Central memory CD8-positive, alpha-beta T cell (primary cell): ENCODE results near the gene MRPL24.

Experiments used
- ATAC-seq: fragments of 150-1000 bp; cut with Tn5 transposase; replicated peaks from 2 replicates; pipeline ENCODE4 v1.10.0; 2022; ENCODE audit warnings: mild to moderate bottlenecking, moderate FRiP score, moderate number of reproducible peaks; ENCODE audit not compliant: poor library complexity, severe bottlenecking; ENCODE audit errors: extremely low read depth
- DNase-seq, 2 donors: peaks; one replicate each; pipeline ENCODE4 v3.0.0; 2021; ENCODE audit warnings: low spot score in 2 of 2
- H3K27ac Mint-ChIP-seq: one replicate; pipeline ENCODE4 v1.8.0; 2022; ENCODE audit warnings: low read depth, mild to moderate bottlenecking, moderate library complexity, mixed read lengths
- H3K27me3 Mint-ChIP-seq: one replicate; pipeline ENCODE4 v1.8.0; 2022; ENCODE audit warnings: mixed read lengths
- H3K36me3 Mint-ChIP-seq: one replicate; pipeline ENCODE4 v1.8.0; 2022; ENCODE audit warnings: mild to moderate bottlenecking, moderate library complexity, mixed read lengths; ENCODE audit not compliant: insufficient read depth
- H3K4me1 Mint-ChIP-seq: one replicate; pipeline ENCODE4 v1.8.0; 2022; ENCODE audit warnings: mixed read lengths
- H3K4me3 Mint-ChIP-seq: one replicate; pipeline ENCODE4 v1.8.0; 2022; ENCODE audit warnings: mild to moderate bottlenecking, moderate library complexity, mixed read lengths
- H3K9me3 Mint-ChIP-seq: one replicate; pipeline ENCODE4 v1.8.0; 2022; ENCODE audit warnings: mixed read lengths

MRPL24 gene

DNA sequence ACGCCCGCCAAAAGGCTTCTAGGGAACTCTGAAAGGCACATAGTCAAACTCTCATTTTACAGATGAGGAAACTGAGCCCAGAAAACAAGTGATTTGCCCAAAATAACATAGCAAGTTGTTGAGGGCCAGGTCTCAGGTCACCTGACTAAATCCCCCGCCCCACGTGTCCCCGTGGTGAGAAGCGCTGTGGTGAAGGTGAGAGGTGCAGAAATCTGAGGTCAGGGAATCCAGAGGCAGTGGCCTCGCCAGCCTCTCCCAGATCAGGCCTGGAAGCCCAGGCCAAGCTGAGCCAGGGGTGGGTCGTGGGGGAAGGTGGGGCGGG is 5.5 kb upstream of the MRPL24 start:
- Mint-ChIP-seq H3K27ac (peak overlapping the region; percentile 98), H3K27me3 (no peaks in the 10 kb centered on the region), H3K4me3 (peak overlapping the region; percentile 88), H3K36me3 (peaks cover 21% of the 10 kb centered on the region), H3K9me3 (no peaks in the 10 kb centered on the region), H3K4me1 (peaks cover 61% of the 10 kb centered on the region)
- ATAC-seq (no peak), DNase-seq (no peak)

DNA sequence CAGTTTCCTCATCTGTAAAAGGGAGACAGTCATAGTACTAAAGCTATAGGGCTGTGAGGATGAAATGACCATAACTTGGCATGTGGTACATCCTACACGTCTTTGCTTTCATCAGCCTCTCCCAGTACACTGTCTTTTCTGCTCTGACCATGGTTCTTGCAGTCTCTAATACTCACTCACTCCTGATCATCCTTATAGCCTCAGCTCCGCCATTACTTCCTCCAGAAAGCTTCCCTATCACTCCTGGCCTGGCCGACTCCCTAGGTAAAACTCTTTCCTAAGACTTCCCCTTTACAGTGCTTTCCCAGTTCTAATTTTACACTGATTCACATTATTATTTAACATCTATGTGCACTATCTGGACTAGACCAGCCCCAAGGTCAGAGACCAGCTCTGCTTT is 5.0 kb upstream of the MRPL24 start:
- ATAC-seq (no peak), DNase-seq (no peak)
- Mint-ChIP-seq H3K4me1 (peaks cover 66% of the 10 kb centered on the region), H3K27ac (peak overlapping the region; percentile 98), H3K9me3 (no peaks in the 10 kb centered on the region), H3K27me3 (no peaks in the 10 kb centered on the region), H3K36me3 (peaks cover 22% of the 10 kb centered on the region), H3K4me3 (peak overlapping the region; percentile 88)

- DNase-seq (no peak), ATAC-seq (no peak)
- Mint-ChIP-seq H3K4me3 (no peak overlapping the region), H3K27ac (no peak overlapping the region), H3K4me1 (peaks cover 65% of the 10 kb centered on the region), H3K27me3 (no peaks in the 10 kb centered on the region), H3K9me3 (no peaks in the 10 kb centered on the region), H3K36me3 (peaks cover 25% of the 10 kb centered on the region)
These were observed 4.0 kb upstream of the MRPL24 start for GRCh38 chr1:156744786-156745419.

- Mint-ChIP-seq H3K27ac (peak overlapping the region; percentile 26), H3K4me1 (peaks cover 60% of the 10 kb centered on the region), H3K27me3 (no peaks in the 10 kb centered on the region), H3K36me3 (peaks cover 24% of the 10 kb centered on the region), H3K4me3 (no peak overlapping the region), H3K9me3 (no peaks in the 10 kb centered on the region)
- DNase-seq (no peak), ATAC-seq (no peak)
These were observed 3.5 kb upstream of the MRPL24 start for GRCh38 chr1:156744344-156744743.

DNA sequence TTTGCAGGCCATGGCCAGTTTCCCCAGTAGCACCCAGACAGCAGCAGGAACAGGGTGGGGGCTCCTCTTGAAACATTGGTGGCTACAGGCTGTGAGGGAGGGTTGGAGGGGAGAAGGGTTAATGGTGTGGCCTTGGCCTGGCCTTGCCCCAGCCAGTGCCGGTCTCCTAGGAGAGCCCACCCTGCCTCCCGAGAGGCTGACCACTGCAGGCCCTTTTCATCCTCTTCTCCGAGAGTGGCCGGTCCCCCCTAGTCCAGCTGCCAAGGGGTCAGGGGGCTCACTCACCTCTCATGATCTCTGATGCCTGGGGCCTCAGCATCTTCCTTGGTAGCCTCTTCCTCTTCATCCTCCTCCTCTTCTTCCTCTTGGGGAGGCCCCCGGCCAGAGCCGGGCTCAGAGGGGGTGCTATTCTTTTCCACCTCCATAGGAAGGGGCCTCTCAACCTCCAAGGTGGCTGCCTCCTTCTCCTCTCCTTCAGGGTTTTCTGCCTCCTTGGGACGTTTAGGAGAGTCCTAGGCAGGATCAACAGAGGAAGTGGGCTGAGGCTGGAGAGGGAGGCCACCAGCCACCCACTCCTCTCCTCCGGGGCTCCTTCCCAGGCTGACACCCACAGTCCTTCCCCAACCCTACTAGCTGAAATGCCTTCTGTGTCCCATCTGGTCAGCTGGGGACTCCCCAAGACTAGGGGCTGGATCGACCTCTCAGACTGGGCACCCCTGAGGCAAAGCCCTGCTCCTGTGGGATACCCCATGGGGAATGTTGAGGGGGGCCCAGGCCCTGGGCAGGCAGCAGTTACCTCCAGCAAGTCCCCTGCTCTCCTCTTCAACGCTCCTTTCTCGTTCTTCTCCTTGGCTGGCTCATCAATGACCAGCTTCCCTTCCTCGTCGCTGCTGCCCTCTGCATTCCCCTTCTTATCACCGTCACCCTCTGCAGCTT is 2.7 kb upstream of the MRPL24 start:
- ATAC-seq (no peak), DNase-seq (no peak)
- peak overlapping the region; percentile 26 for H3K27ac Mint-ChIP-seq
- H3K27me3 Mint-ChIP-seq, result no peaks in the 10 kb centered on the region
- no peak overlapping the region for H3K4me3 Mint-ChIP-seq
- H3K4me1 Mint-ChIP-seq, result peaks cover 52% of the 10 kb centered on the region
- H3K9me3 Mint-ChIP-seq, result no peaks in the 10 kb centered on the region
- H3K36me3 Mint-ChIP-seq, result peaks cover 23% of the 10 kb centered on the region

- H3K27ac Mint-ChIP-seq, result no peak overlapping the region
- H3K9me3 Mint-ChIP-seq, result no peaks in the 10 kb centered on the region
- peaks cover 23% of the 10 kb centered on the region for H3K36me3 Mint-ChIP-seq
These were observed 1.9 kb upstream of the MRPL24 start for GRCh38 chr1:156742801-156743200.

GRCh38 chr1:156742017-156742416 is 1.1 kb upstream of the MRPL24 start:
- ATAC-seq, result no peak
- Mint-ChIP-seq H3K36me3 (peaks cover 25% of the 10 kb centered on the region), H3K4me3 (no peak overlapping the region), H3K27ac (peak overlapping the region; percentile 95), H3K27me3 (no peaks in the 10 kb centered on the region), H3K4me1 (peaks cover 38% of the 10 kb centered on the region), H3K9me3 (no peaks in the 10 kb centered on the region)
- no peak for DNase-seq

More at GRCh38 chr1:156742801-156743200, 1.9 kb upstream of the MRPL24 start:
- Mint-ChIP-seq H3K4me1 (peaks cover 44% of the 10 kb centered on the region), H3K27me3 (no peaks in the 10 kb centered on the region), H3K4me3 (no peak overlapping the region)
- no peak for DNase-seq
- no peak for ATAC-seq

- peak overlapping the region; percentile 95 for H3K27ac Mint-ChIP-seq
- ATAC-seq (no peak), DNase-seq (no peak)
- H3K4me1 Mint-ChIP-seq, result peaks cover 34% of the 10 kb centered on the region
- H3K4me3 Mint-ChIP-seq, result peak overlapping the region; percentile 95
- H3K9me3 Mint-ChIP-seq, result no peaks in the 10 kb centered on the region
- no peaks in the 10 kb centered on the region for H3K27me3 Mint-ChIP-seq
- H3K36me3 Mint-ChIP-seq, result peaks cover 27% of the 10 kb centered on the region
These were observed 644 bp upstream of the MRPL24 start for GRCh38 chr1:156741481-156741983.

GRCh38 chr1:156740237-156740740 is 599 bp downstream of the MRPL24 start:
- Mint-ChIP-seq H3K27me3 (no peaks in the 10 kb centered on the region), H3K36me3 (peaks cover 25% of the 10 kb centered on the region), H3K27ac (peak overlapping the region; percentile 95), H3K4me1 (peaks cover 22% of the 10 kb centered on the region), H3K9me3 (no peaks in the 10 kb centered on the region), H3K4me3 (peak overlapping the region; percentile 95)
- ATAC-seq (peak; percentile 3), DNase-seq (no peak)

- Mint-ChIP-seq H3K9me3 (no peaks in the 10 kb centered on the region), H3K4me1 (peaks cover 21% of the 10 kb centered on the region), H3K27ac (no peak overlapping the region), H3K4me3 (peak overlapping the region; percentile 25), H3K36me3 (peaks cover 22% of the 10 kb centered on the region), H3K27me3 (no peaks in the 10 kb centered on the region)
- no peak for ATAC-seq
- no peak for DNase-seq
These were observed 2.0 kb downstream of the MRPL24 start for GRCh38 chr1:156738916-156739315.

GRCh38 chr1:156738407-156738806 is 2.5 kb downstream of the MRPL24 start:
- no peak overlapping the region for H3K27ac Mint-ChIP-seq
- no peaks in the 10 kb centered on the region for H3K27me3 Mint-ChIP-seq
- ATAC-seq, result no peak
- no peak for DNase-seq
- H3K4me3 Mint-ChIP-seq, result no peak overlapping the region
- no peaks in the 10 kb centered on the region for H3K9me3 Mint-ChIP-seq
- peaks cover 21% of the 10 kb centered on the region for H3K4me1 Mint-ChIP-seq
- peaks cover 21% of the 10 kb centered on the region for H3K36me3 Mint-ChIP-seq

DNA sequence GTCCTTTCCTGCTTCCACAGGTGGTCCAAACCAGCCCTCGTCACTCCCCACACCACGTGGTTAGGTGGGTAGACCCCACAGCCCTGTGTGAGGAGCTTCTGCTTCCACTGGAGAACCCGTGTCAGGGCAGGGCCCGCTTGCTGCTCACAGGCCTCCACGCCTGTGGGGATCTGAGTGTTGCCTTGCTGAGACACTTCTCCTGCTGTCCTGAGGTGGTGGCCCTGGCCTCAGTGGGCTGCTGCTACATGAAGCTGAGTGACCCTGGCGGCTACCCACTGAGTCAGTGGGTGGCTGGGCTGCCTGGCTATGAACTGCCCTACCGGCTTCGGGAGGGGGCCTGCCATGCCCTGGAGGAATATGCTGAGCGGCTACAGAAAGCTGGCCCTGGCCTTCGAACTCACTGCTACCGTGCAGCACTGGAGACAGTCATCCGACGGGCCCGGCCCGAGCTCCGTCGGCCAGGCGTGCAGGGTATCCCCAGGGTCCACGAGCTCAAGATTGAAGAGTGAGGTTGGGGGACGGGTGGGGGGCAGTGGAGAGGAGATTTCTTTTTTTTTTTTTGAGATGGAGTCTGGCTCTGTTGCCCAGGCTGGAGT is 6.8 kb downstream of the MRPL24 start:
- H3K9me3 Mint-ChIP-seq, result no peaks in the 10 kb centered on the region
- ATAC-seq (no peak), DNase-seq (no peak)
- H3K4me1 Mint-ChIP-seq, result peaks cover 10% of the 10 kb centered on the region
- H3K36me3 Mint-ChIP-seq, result peaks cover 10% of the 10 kb centered on the region
- no peak overlapping the region for H3K4me3 Mint-ChIP-seq
- H3K27ac Mint-ChIP-seq, result no peak overlapping the region
- no peaks in the 10 kb centered on the region for H3K27me3 Mint-ChIP-seq
